ENCODE data around the gene MC4R. TPM values are rescaled to one million over a fixed set of nuclear protein-coding genes. Genes with fewer than 3 reads are reported as not detected.

The MC4R gene
- total and polyA plus RNA-seq, 10 of the 15 experiments (the other 5 are each of a cell fraction or from before 2014, with no cell fraction given), result not detected

DNA sequence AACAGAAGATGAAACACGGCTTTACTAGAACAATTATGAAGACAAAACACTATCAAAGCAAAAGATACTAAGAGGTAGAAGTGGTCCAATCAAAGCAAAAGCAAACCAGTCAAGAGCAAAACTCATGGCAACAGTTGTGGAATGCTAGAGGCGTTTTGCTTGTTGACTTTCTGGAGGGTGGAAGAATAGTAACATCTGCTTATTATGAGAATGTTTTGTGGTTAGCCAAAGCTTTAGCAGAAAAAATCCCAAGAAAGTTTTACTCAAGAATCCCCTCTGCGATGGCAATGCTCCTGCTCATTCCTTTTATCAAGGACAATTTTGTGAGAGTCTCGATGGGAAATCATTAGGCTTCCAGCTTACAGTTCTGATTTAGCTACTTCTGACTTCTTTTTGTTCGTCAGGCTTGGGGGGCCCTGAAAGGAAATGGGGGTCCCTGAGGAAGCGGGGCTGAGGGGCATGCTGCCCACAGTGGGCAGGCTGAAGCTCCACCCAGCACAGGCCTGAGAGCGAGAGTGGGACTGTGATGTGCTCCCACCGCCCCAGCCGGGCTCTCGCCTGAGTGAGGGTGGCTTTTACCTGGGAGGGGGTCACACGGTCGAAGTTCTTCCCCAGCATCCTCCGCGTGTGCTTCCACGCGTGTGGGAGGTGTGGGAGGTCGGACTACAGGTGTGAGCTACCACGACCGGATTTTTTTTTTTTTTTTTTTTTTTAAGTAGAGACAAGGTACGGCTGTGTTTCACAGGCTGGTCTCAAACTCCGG is 49.0 kb upstream of the MC4R start:
- ChIA-PET CTCF (no interaction called here), POLR2A (no interaction called here), SMC1A (ENCODE audit: uncharacterized antibody, unreplicated experiment) (no interaction called here), RAD21 (ENCODE audit: unreplicated experiment) (no interaction called here)
- FAIRE-seq, result no peak
- H3K36me3 ChIP-seq (ENCODE audit: control insufficient read depth in 2 of 2, insufficient read depth in 2 of 2, low read length in 1 of 2), result no peaks in the 10 kb centered on the region
- no peaks in the 10 kb centered on the region for H3K27me3 ChIP-seq (replicated peaks in 1 of 2; ENCODE audit: control insufficient read depth in 2 of 2, insufficient read depth in 2 of 2, low read length in 1 of 2)
- in situ Hi-C loops (cut with MboI), result no loop called here
- WGBS (ENCODE audit: insufficient coverage, insufficient replicate concordance, low lambda C conversion rate, missing lambda C conversion rate), result 38% methylated on average over 21 of the region's 21 CpGs
- H3K9ac ChIP-seq (ENCODE audit: control insufficient read depth, insufficient read depth, low read length), result no peak overlapping the region
- H2AFZ ChIP-seq (ENCODE audit: control insufficient read depth, low read depth, low read length), result no peak overlapping the region
- no peak overlapping the region for H3K4me3 ChIP-seq
- BruUV-seq (replicated peaks), result no TSS peak
- DNase-seq (ENCODE audit: low read depth, low spot score), result no peak
- no peak for ATAC-seq
- no peak overlapping the region for H3K27ac ChIP-seq (ENCODE audit: control insufficient read depth, insufficient read depth)
- H3K9me3 ChIP-seq (replicated peaks; ENCODE audit: control insufficient read depth, insufficient read depth, low read length), result no peaks in the 10 kb centered on the region
- H4K20me1 ChIP-seq (ENCODE audit: control insufficient read depth, insufficient read depth), result no peaks in the 10 kb centered on the region
- no peaks in the 10 kb centered on the region for H3K79me2 ChIP-seq (ENCODE audit: control insufficient read depth, insufficient read depth, low read length)
- H3K4me2 ChIP-seq (ENCODE audit: control insufficient read depth, insufficient read depth), result no peak overlapping the region
- intact Hi-C loops (cut with micrococcal nuclease; ENCODE audit: unreplicated experiment), result no loop called here
- H3K4me1 ChIP-seq (ENCODE audit: control insufficient read depth, insufficient read depth, low read length), result no peaks in the 10 kb centered on the region
- TF ChIP-seq SUZ12 (IDR thresholded peaks at IDR 0.05; ENCODE audit: unreplicated experiment) (no peak), KAT2A (conservative IDR thresholded peaks at IDR 0.05; ENCODE audit: control insufficient read depth, low read depth, low read length) (no peak), RAD21 (IDR thresholded peaks at IDR 0.05; ENCODE audit: insufficient read depth, low read depth, low read length) (no peak), GATAD2B (conservative IDR thresholded peaks at IDR 0.05; ENCODE audit: low read depth) (no peak), HDGF (IDR thresholded peaks at IDR 0.05) (no peak), NFYB (IDR thresholded peaks at IDR 0.05; ENCODE audit: insufficient read depth, low read depth, low read length) (no peak), ZNF217 (IDR thresholded peaks at IDR 0.05) (no peak), MYC (IDR thresholded peaks at IDR 0.05; ENCODE audit: insufficient read depth, insufficient read length, insufficient replicate concordance, low read length, severe bottlenecking) (no peak), BACH1 (IDR thresholded peaks at IDR 0.05; ENCODE audit: borderline replicate concordance) (no peak), ZZZ3 (IDR thresholded peaks at IDR 0.05; ENCODE audit: control insufficient read depth, insufficient read length, low read depth) (no peak), ZNF274 (IDR thresholded peaks at IDR 0.05; ENCODE audit: insufficient read depth, insufficient read length) (no peak), CREM (IDR thresholded peaks at IDR 0.05; ENCODE audit: low read depth) (no peak)
- TF ChIP-seq, protein P1, sequence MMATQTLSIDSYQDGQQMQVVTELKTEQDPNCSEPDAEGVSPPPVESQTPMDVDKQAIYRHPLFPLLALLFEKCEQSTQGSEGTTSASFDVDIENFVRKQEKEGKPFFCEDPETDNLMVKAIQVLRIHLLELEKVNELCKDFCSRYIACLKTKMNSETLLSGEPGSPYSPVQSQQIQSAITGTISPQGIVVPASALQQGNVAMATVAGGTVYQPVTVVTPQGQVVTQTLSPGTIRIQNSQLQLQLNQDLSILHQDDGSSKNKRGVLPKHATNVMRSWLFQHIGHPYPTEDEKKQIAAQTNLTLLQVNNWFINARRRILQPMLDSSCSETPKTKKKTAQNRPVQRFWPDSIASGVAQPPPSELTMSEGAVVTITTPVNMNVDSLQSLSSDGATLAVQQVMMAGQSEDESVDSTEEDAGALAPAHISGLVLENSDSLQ (IDR thresholded peaks at IDR 0.05), result no peak
- TF ChIP-seq, protein P2, sequence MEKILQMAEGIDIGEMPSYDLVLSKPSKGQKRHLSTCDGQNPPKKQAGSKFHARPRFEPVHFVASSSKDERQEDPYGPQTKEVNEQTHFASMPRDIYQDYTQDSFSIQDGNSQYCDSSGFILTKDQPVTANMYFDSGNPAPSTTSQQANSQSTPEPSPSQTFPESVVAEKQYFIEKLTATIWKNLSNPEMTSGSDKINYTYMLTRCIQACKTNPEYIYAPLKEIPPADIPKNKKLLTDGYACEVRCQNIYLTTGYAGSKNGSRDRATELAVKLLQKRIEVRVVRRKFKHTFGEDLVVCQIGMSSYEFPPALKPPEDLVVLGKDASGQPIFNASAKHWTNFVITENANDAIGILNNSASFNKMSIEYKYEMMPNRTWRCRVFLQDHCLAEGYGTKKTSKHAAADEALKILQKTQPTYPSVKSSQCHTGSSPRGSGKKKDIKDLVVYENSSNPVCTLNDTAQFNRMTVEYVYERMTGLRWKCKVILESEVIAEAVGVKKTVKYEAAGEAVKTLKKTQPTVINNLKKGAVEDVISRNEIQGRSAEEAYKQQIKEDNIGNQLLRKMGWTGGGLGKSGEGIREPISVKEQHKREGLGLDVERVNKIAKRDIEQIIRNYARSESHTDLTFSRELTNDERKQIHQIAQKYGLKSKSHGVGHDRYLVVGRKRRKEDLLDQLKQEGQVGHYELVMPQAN (conservative IDR thresholded peaks at IDR 0.05), result no peak
- TF ChIP-seq, protein P3, sequence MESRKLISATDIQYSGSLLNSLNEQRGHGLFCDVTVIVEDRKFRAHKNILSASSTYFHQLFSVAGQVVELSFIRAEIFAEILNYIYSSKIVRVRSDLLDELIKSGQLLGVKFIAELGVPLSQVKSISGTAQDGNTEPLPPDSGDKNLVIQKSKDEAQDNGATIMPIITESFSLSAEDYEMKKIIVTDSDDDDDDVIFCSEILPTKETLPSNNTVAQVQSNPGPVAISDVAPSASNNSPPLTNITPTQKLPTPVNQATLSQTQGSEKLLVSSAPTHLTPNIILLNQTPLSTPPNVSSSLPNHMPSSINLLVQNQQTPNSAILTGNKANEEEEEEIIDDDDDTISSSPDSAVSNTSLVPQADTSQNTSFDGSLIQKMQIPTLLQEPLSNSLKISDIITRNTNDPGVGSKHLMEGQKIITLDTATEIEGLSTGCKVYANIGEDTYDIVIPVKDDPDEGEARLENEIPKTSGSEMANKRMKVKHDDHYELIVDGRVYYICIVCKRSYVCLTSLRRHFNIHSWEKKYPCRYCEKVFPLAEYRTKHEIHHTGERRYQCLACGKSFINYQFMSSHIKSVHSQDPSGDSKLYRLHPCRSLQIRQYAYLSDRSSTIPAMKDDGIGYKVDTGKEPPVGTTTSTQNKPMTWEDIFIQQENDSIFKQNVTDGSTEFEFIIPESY (IDR thresholded peaks at IDR 0.05), result no peak

Measured in GM12878 (cell line).